GM18858 (cell line): ENCODE measurements around the gene ZBED6.
"Not testable (repeated sequence)": the region's sequence is repeated elsewhere in the genome, so short reads cannot be mapped to it uniquely, and the experiment has no call there.

Experiments
- ATAC-seq: cut with Tn5 transposase; IDR thresholded peaks from one replicate; pipeline ENCODE4 v1.9.1; 2021; ENCODE audit not compliant: unreplicated experiment

The ZBED6 gene

GRCh38 chr1:203778789-203779188, 16.6 kb upstream of the ZBED6 start:
- no peak for ATAC-seq

DNA sequence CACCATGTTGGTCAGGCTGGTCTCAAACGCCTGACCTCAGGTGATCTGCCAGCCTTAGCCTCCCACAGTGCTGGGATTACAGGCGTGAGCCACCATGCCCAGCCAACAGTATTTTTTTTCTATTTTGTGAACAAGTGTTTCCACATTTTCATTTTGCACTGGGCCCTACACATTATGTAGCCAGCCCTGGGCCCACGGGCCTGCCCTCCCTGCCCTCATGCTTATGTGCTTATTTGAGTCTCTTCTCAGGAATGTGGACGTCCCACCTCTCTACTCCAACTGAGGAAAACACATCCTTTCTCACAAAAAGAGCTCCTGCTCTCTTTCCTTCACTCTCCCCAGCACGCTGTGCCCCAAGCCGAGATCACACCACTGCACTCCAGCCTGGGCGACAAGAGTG, 13.5 kb upstream of the ZBED6 start:
- no peak for ATAC-seq

DNA sequence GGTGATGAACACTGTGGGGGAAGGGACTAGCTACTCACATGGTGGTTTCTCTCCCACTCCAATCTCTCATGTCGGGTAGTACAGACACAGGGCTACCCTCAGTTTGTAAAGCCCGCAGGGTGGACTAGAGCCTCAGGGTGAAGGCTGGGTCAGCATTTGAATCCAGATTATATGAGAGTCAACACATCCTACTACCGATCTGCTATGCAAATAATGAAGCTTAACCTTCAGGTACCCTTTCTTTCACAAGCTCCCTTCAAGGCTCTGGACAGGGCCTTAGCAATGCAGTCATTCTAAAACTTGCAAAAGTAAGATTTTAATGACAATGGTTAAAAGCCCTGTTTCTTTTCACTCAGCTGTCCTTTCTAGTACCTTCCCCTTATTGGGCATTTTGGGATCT, 5.5 kb upstream of the ZBED6 start:
- ATAC-seq, result no peak

- ATAC-seq, result no peak
Measured at GRCh38 chr1:203791498-203791897, 3.9 kb upstream of the ZBED6 start.

GRCh38 chr1:203792486-203792885, 2.9 kb upstream of the ZBED6 start:
- ATAC-seq, result no peak

DNA sequence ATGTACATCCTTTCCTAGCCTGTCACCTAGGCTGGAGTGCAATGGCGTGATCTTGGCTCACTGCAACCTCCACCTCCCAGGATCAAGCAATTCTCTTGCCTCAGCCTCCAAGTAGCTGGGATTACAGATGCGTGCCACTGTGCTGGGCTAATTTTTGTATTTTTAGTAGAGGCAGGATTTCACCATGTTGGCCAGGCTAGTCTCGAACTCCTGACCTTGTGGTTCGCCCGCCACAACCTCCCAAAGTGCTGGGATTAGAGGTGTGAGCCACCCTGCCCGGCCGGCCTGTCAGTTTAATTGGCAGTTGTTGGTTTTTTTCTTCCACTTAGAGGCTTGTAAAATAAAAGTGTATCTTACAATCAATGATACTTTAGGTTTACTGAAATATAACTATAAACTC, 1.9 kb upstream of the ZBED6 start:
- ATAC-seq, result not testable (repeated sequence)

DNA sequence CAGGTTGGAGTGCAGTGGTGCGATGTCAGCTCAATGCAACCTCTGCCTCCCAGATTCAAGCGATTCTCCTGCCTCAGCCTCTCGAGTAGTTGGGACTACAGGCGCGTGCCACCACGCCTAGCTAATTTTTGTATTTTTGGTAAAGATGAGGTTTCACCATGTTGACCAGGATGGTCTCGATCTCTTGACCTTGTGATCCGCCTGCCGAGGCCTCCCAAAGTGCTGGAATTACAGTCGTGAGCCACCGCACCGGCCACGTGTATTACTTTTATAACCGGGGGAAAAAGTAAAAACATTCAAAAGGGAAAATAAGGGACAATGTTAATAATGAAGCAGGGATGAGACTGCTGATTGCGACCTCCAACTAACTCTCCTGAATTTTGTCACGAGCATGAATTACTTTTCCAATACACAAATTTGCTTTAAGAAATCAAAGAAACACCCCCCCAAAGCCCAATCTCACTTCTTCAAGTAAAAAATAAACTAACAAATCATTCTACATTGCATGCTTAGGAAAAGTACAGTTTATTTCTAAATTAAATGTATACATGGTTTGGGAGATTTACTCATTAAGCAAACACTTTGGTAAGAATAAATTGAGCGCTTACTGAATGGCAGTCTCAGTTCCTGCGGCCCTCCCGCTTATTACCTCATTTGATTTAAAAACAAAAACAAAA, 521 bp upstream of the ZBED6 start:
- ATAC-seq, result no peak

- no peak for ATAC-seq
Measured at GRCh38 chr1:203796236-203796605, 798 bp downstream of the ZBED6 start.

DNA sequence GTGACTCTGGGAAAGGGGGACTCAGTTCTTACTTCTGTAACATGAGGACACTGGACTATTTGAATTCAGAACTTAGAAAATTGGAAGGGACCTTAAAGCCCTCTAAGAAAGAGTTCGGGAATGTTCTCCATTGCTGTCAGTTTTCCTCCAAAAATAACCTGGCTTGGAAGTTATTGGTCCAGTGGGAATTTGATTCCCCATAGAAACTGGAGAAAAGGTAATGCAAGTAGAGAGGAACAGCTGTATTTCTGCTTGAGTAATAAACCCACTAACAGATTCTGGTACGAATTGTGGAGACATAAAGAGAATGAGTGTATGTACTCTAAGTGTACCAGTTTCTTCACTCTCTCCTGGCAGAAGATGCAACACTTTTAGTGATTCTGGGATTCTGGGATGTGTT, 1.8 kb downstream of the ZBED6 start:
- no peak for ATAC-seq

DNA sequence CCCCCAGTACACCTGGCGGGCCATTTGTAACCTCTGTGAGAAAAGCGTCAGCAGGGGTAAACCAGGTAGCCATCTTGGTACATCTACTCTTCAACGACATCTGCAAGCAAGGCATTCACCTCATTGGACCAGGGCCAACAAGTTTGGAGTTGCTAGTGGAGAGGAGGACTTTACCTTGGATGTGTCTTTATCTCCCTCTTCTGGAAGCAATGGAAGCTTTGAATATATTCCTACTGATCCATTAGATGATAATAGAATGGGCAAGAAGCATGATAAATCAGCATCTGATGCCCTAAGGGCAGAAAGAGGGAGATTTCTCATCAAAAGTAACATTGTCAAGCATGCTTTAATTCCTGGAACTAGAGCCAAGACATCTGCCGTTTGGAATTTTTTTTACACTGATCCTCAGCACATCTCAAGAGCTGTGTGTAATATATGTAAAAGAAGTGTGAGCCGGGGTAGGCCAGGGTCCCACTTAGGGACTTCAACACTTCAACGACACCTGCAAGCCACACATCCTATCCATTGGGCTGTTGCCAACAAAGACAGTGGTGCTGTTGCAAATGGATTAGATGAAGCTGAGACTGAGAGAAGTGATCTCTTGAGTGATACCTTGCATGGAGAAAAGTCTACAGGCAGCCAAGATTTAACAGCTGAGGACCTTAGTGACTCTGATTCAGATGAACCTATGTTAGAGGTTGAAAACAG, 2.7 kb downstream of the ZBED6 start:
- no peak for ATAC-seq

DNA sequence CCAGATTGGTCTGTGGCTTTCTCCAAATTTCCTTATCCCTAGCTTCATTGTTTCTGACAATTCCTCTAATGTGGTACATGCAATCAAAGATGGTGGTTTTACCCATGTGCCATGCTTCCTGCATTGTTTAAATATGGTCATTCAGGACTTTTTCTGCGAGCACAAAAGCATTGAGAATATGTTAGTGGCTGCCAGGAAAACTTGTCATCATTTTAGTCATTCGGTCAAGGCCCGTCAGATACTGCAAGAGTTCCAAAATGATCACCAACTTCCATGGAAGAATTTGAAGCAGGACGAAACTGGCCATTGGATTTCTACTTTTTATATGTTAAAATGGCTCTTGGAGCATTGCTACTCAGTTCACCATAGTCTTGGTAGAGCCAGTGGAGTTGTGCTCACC, 3.7 kb downstream of the ZBED6 start:
- no peak for ATAC-seq

GRCh38 chr1:203799971-203800370, 4.5 kb downstream of the ZBED6 start:
- no peak for ATAC-seq

DNA sequence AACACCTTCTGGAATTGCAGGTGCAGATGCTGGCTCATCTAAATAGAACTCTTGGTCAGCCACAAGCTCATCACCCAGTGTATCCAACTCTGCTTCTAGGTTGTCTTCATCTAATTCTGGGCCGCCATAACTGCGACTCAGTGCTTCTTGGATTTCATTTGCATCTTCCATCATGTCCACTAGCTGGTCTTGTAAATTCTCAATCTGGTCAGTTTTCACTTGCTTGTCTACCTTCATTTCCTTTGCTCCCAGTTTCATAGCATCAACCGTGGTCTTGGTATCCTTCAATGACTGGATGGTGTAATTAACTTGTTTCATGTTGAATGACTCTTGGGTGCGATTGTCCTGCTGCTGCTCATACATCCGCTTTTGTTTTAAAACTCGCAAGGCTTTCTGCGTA, 10.3 kb downstream of the ZBED6 start:
- ATAC-seq, result no peak

GRCh38 chr1:203807196-203807595, 11.8 kb downstream of the ZBED6 start:
- ATAC-seq, result no peak

DNA sequence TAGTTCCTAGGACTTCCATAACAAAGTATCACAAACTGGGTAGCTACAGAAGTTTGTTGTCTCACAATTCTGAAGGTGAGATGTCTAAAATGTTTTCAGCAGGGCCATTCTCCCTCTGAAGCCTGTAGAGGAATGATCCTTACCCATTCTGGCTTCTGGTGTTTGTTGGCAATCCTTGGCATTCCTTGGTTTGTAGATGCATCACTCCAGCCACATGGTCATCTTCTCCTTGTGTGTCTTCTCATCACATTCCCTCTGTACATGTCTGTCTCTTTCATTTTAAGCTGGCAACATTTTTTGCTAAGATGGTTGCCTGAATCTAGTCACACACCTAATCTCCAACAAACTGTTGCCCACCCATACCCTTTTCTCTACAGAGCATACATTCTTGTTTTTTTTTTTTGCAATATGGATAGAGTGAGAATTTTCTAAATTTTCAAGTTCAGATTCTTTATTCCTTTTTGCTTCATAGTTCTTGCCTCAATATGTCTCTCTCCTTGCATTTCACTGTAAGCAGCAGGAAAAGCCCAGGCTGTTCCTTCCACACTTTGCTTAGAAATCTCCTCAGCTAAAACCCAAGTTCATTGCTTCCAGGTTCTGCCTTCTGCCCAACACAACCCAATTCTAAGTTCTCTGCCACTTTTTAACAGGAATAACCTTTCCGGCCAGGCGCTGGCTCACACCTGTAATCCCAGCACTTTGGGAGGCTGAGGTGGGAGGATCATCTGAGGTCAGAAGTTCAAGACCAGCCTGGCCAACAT, 18.3 kb downstream of the ZBED6 start:
- no peak for ATAC-seq

- no peak for ATAC-seq
Measured at GRCh38 chr1:203818399-203818798, 23.0 kb downstream of the ZBED6 start.

- ATAC-seq, result no peak
Measured at GRCh38 chr1:203823306-203823705, 27.9 kb downstream of the ZBED6 start.

DNA sequence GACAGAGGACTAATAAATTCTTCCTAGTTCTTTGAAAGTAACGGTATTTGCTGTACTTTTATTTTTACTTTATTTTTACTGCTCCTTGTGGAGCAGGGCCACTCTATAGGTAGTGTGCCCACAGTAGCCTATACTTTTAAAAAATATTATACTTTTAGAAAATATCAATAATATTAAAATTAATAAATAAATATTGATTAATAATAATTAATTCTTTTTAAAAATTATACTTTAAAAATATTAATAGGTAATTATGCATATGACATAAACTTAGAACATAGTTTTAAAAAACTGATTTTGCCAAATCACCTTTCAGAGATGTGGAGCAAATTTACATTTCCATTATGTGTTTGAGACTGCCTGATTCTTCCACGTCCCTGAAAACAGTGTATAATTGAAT, 30.8 kb downstream of the ZBED6 start:
- ATAC-seq, result no peak

DNA sequence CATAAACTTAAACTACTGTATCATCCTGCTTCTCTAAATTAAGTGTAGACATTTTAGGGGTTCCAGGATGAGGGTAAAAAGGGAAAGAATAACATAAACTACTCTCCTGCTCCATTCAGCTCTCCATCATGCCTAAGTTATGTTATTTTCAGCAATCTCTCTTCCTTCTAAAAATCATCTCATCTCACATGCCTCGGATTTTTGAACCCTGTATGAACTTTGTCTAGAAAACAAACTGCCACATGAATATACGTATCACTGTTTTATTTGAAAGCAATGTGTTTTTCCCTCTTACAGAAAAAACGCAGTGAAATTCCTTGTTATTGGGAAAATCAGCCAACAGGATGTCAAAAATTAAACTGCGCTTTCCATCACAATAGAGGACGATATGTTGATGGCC, 32.6 kb downstream of the ZBED6 start:
- no peak for ATAC-seq

DNA sequence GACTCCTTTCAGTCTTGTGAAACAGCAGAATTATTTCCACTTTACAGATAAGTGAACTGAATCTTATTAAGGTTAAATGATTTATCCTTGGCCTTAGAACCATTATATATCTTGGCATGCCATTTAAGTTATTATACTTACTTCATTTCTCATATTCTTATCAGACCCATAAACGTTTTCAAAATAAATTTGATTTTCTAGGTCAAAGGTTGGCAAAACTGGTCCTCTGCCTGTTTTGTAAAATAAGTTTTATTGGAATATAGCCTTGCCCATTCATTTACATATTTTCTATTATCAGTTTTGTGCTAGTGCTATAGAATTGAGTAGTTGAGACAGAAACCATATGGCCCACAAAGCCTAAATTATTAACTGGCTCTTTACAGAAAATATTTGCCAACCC, 33.1 kb downstream of the ZBED6 start:
- no peak for ATAC-seq

- ATAC-seq, result not testable (repeated sequence)
Measured at GRCh38 chr1:203829247-203829646, 33.8 kb downstream of the ZBED6 start.

DNA sequence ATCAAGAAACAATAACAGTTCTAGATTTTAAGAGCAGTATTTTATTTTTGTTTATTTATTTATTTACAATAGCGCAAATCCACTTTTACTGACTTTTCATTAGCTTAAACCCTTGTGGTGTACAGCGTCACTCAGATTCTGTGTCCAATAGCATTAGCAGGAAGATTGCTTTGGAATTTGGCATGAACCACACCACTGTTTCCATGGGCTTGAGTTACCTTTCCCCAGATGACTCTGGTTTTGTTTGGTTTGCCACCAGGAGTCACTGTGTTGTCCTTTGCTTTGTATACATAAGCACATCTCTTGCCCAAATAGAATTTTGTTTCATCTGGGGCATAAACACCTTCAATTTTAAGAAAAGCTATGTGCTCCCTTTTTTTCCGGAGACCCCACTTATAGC, 40.1 kb downstream of the ZBED6 start:
- no peak for ATAC-seq
